ENCODE results near the gene IGFBP5. TPM values are rescaled to one million over a fixed set of nuclear protein-coding genes. Genes with fewer than 3 reads are reported as not detected.
A peak's percentile ranks its signal among the peaks of the same experiment; 100 is the strongest.

IGFBP5 gene
- total and polyA plus RNA-seq, 2 experiments from 2014 or later = 113 to 232 TPM

DNA sequence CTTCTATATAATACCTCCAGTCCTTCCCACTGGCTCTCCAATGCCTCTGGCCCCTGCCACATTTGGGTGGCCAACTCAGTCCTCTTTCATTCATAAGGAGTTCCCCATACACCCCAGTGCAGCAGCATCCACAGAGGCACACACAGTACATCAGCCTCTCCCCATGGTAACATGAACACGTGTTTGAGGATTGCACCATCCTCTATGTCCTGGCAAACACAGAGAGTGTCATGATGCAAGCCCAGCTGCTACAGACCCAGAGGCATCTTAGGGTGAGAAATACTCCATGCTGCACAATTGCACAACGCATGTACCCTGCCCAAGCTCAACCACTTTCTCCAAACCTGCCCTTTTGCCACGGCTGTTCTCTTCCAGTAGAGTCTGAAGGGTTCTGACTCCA, 11.5 kb downstream of the IGFBP5 start:
- H2AFZ ChIP-seq = no peak overlapping the region
- peak; percentile 82 for DNase-seq (ENCODE audit: low spot score)

GRCh38 chr2:216681683-216682082, 13.7 kb downstream of the IGFBP5 start:
- 64% methylated on average over 2 of the region's 2 CpGs for WGBS (ENCODE audit: low lambda C conversion rate, missing lambda C conversion rate)
- Histone ChIP-seq H3K27ac (no peak overlapping the region), H3K9me3 (ENCODE audit: low read depth) (no peaks in the 10 kb centered on the region), H3K36me3 (replicated peaks; ENCODE audit: insufficient read depth, low read depth) (no peaks in the 10 kb centered on the region), H4K20me1 (ENCODE audit: insufficient read depth, poor library complexity, severe bottlenecking) (peaks cover 41% of the 10 kb centered on the region), H3K4me1 (ENCODE audit: insufficient read depth) (peaks cover 7% of the 10 kb centered on the region), H3K4me3 (no peak overlapping the region), H3K9me2 (replicated peaks; ENCODE audit: insufficient read depth) (no peaks in the 10 kb centered on the region), H3K79me2 (peaks cover 16% of the 10 kb centered on the region), H2AFZ (no peak overlapping the region), H3K27me3 (no peaks in the 10 kb centered on the region), H3K4me2 (no peak overlapping the region)
- TF ChIP-seq EZH2 (IDR thresholded peaks at IDR 0.05; ENCODE audit: borderline replicate concordance) = no peak
- TF ChIP-seq CTCF (IDR thresholded peaks at IDR 0.05; ENCODE audit: poor library complexity) = no peak
- TF ChIP-seq EZH2phosphoT487 (IDR thresholded peaks at IDR 0.05; ENCODE audit: low read depth, severe bottlenecking, unreplicated experiment) = no peak
- DNase-seq (ENCODE audit: low spot score) = no peak

More for the DNA sequence above, 11.5 kb downstream of the IGFBP5 start:
- TF ChIP-seq EZH2 (IDR thresholded peaks at IDR 0.05; ENCODE audit: borderline replicate concordance) (no peak), EZH2phosphoT487 (IDR thresholded peaks at IDR 0.05; ENCODE audit: low read depth, severe bottlenecking, unreplicated experiment) (no peak), CTCF (IDR thresholded peaks at IDR 0.05; ENCODE audit: poor library complexity) (no peak)
- peaks cover 28% of the 10 kb centered on the region for H3K79me2 ChIP-seq
- H3K9me2 ChIP-seq (replicated peaks; ENCODE audit: insufficient read depth) = no peaks in the 10 kb centered on the region
- H3K4me1 ChIP-seq (ENCODE audit: insufficient read depth) = peaks cover 7% of the 10 kb centered on the region
- H3K4me2 ChIP-seq = peak overlapping the region; percentile 1
- WGBS (ENCODE audit: low lambda C conversion rate, missing lambda C conversion rate) = 68% methylated on average over 3 of the region's 3 CpGs
- peak overlapping the region; percentile 32 for H3K27ac ChIP-seq
- H3K4me3 ChIP-seq = no peak overlapping the region
- H3K9me3 ChIP-seq (ENCODE audit: low read depth) = no peaks in the 10 kb centered on the region
- H4K20me1 ChIP-seq (ENCODE audit: insufficient read depth, poor library complexity, severe bottlenecking) = peaks cover 55% of the 10 kb centered on the region
- H3K27me3 ChIP-seq = no peaks in the 10 kb centered on the region
- no peaks in the 10 kb centered on the region for H3K36me3 ChIP-seq (replicated peaks; ENCODE audit: insufficient read depth, low read depth)

- 91% methylated on average over 10 of the region's 10 CpGs for WGBS (ENCODE audit: low lambda C conversion rate, missing lambda C conversion rate)
- H2AFZ ChIP-seq = no peak overlapping the region
- TF ChIP-seq EZH2 (IDR thresholded peaks at IDR 0.05; ENCODE audit: borderline replicate concordance) = no peak
- TF ChIP-seq CTCF (IDR thresholded peaks at IDR 0.05; ENCODE audit: poor library complexity) = no peak
- TF ChIP-seq EZH2phosphoT487 (IDR thresholded peaks at IDR 0.05; ENCODE audit: low read depth, severe bottlenecking, unreplicated experiment) = no peak
Measured at GRCh38 chr2:216680951-216681629, 14.3 kb downstream of the IGFBP5 start.

More at GRCh38 chr2:216680951-216681629, 14.3 kb downstream of the IGFBP5 start:
- peaks cover 16% of the 10 kb centered on the region for H3K79me2 ChIP-seq
- no peak overlapping the region for H3K4me3 ChIP-seq
- H3K9me2 ChIP-seq (replicated peaks; ENCODE audit: insufficient read depth) = no peaks in the 10 kb centered on the region
- peaks cover 35% of the 10 kb centered on the region for H4K20me1 ChIP-seq (ENCODE audit: insufficient read depth, poor library complexity, severe bottlenecking)
- H3K4me1 ChIP-seq (ENCODE audit: insufficient read depth) = peaks cover 7% of the 10 kb centered on the region
- H3K9me3 ChIP-seq (ENCODE audit: low read depth) = no peaks in the 10 kb centered on the region
- DNase-seq (ENCODE audit: low spot score) = no peak
- no peak overlapping the region for H3K27ac ChIP-seq
- no peaks in the 10 kb centered on the region for H3K27me3 ChIP-seq
- H3K36me3 ChIP-seq (replicated peaks; ENCODE audit: insufficient read depth, low read depth) = no peaks in the 10 kb centered on the region
- H3K4me2 ChIP-seq = no peak overlapping the region
